ENCODE measurements around the gene PCED1A. TPM values are rescaled to one million over a fixed set of nuclear protein-coding genes. Genes with fewer than 3 reads are reported as not detected.
"Not testable (repeated sequence)": the region's sequence is repeated elsewhere in the genome, so short reads cannot be mapped to it uniquely, and the experiment has no call there.

The PCED1A gene
- total and polyA plus RNA-seq, 9 of the 15 experiments (the other 6 are each of a cell fraction or from before 2014, with no cell fraction given), result 1.5 to 11.5 (median 5.9) TPM

GRCh38 chr20:2833761-2834160, 6.7 kb downstream of the PCED1A start (continued):
- TF ChIP-seq FOXK2 (conservative IDR thresholded peaks at IDR 0.05 in 1 of 2, IDR thresholded peaks at IDR 0.05 in 1 of 2; ENCODE audit: low read depth in 2 of 2), result no peak
- TF ChIP-seq ESRRA (IDR thresholded peaks at IDR 0.05; ENCODE audit: borderline replicate concordance, low read depth), result no peak

- BruUV-seq (replicated peaks); FAIRE-seq; H3K4me1 ChIP-seq (replicated peaks in 1 of 2; ENCODE audit: control insufficient read depth in 2 of 2, insufficient read depth in 2 of 2, low read length in 2 of 2); H3K36me3 ChIP-seq (ENCODE audit: control insufficient read depth, insufficient read depth, low read length); DNase-seq (ENCODE audit: extremely low read depth in 1 of 4, low spot score in 3 of 4); intact Hi-C loops (cut with micrococcal nuclease); H3K9me1 ChIP-seq (ENCODE audit: control insufficient read depth, insufficient read depth, low read length); H4K20me1 ChIP-seq (replicated peaks; ENCODE audit: control insufficient read depth, insufficient read depth, low read length); H3K27ac ChIP-seq (ENCODE audit: extremely low read depth, low read depth, low read length); H2AFZ ChIP-seq (ENCODE audit: low read depth, low read length); H3K9ac ChIP-seq (ENCODE audit: insufficient read depth in 1 of 2, low read depth in 2 of 2, low read length in 2 of 2); H3K4me2 ChIP-seq (ENCODE audit: insufficient read depth, low read length); CTCF ChIA-PET (ENCODE audit: low intra/inter-chr PET ratio); H3K79me2 ChIP-seq (ENCODE audit: control insufficient read depth, insufficient read depth, low read length); in situ Hi-C loops (cut with MboI); ATAC-seq; H3K4me3 ChIP-seq; H3K27me3 ChIP-seq (ENCODE audit: control insufficient read depth in 2 of 2, insufficient read depth in 2 of 2, low read length in 2 of 2); POLR2A ChIA-PET; H3K9me3 ChIP-seq (replicated peaks; ENCODE audit: control insufficient read depth, insufficient read depth, low read depth, low read length): not testable (repeated sequence)
- WGBS (ENCODE audit: insufficient coverage, low coverage, missing lambda C conversion rate), result 80% methylated on average over 5 of the region's 7 CpGs
- 0 out of 2 replicates have a peak, but pooled peaks have one; percentile 49 for TF ChIP-seq ZNF121 (CRISPR knock-in tag; conservative IDR thresholded peaks at IDR 0.05)
Observed at GRCh38 chr20:2831206-2831605, 9.2 kb downstream of the PCED1A start.

GRCh38 chr20:2829376-2829775, 11.1 kb downstream of the PCED1A start:
- ATAC-seq, result no peak
- Histone ChIP-seq H2AFZ (ENCODE audit: low read depth, low read length) (no peak overlapping the region), H3K4me1 (replicated peaks in 1 of 2; ENCODE audit: control insufficient read depth in 2 of 2, insufficient read depth in 2 of 2, low read length in 2 of 2) (no peaks in the 10 kb centered on the region; a peak in 1 of 5 replicates), H3K27ac (ENCODE audit: extremely low read depth, low read depth, low read length) (no peak overlapping the region), H3K4me3 (no peak overlapping the region), H3K36me3 (ENCODE audit: control insufficient read depth, insufficient read depth, low read length) (no peaks in the 10 kb centered on the region), H3K9ac (ENCODE audit: insufficient read depth in 1 of 2, low read depth in 2 of 2, low read length in 2 of 2) (no peak overlapping the region), H3K9me1 (ENCODE audit: control insufficient read depth, insufficient read depth, low read length) (no peaks in the 10 kb centered on the region), H3K27me3 (ENCODE audit: control insufficient read depth in 2 of 2, insufficient read depth in 2 of 2, low read length in 2 of 2) (no peaks in the 10 kb centered on the region), H3K79me2 (ENCODE audit: control insufficient read depth, insufficient read depth, low read length) (no peaks in the 10 kb centered on the region), H3K9me3 (replicated peaks; ENCODE audit: control insufficient read depth, insufficient read depth, low read depth, low read length) (no peaks in the 10 kb centered on the region), H4K20me1 (replicated peaks; ENCODE audit: control insufficient read depth, insufficient read depth, low read length) (no peaks in the 10 kb centered on the region), H3K4me2 (ENCODE audit: insufficient read depth, low read length) (no peak overlapping the region)
- TF ChIP-seq CTCF (IDR thresholded peaks at IDR 0.05 in 2 of 3, conservative IDR thresholded peaks at IDR 0.05 in 1 of 3; ENCODE audit: insufficient read depth in 2 of 3, low read depth in 1 of 3, low read length in 3 of 3) (0 out of 6 replicates have a peak, but pooled peaks of 1 of the 3 experiments have one; percentile 2), ATF2 (CRISPR knock-in tag; IDR thresholded peaks at IDR 0.05) (no peak)
- in situ Hi-C loops (cut with MboI), result no loop called here
- no TSS peak for BruUV-seq (replicated peaks)
- ChIA-PET CTCF (ENCODE audit: low intra/inter-chr PET ratio) (no interaction called here), POLR2A (no interaction called here)
- WGBS (ENCODE audit: insufficient coverage, low coverage, missing lambda C conversion rate), result 10% methylated on average over 6 of the region's 6 CpGs
- DNase-seq (ENCODE audit: extremely low read depth in 1 of 4, low spot score in 3 of 4), result no peak
- FAIRE-seq, result no peak
- intact Hi-C loops (cut with micrococcal nuclease), result no loop called here
